Measurements from ENCODE around the gene DSN1.

The DSN1 gene

DNA sequence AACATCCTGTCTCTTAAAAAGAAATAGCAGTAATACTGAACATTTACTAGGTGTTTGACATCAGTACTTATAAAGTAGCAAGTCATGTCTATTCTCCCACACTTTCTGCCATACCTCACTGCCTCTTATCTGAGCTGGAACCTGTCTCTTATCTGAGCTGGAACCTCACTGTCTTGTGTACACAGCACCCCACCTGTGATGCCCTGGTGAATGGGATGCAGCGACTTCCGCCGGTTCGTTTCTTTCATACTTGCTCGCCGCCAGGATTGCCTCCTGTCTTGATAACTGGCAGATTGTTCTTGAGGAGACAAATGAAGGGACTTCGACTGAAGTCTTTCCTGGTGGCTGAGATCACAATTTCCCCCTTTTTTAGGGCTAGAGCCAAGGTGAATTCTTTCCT is 2.9 kb downstream of the DSN1 start:
- in situ Hi-C loops (cut with HindIII; ENCODE audit: low sequenced_read_pairs): no loop called here
- no peak for DNase-seq (ENCODE audit: low read depth, low spot score)
- no peak overlapping the region for H3K4me3 ChIP-seq (ENCODE audit: low read depth, low read length)
- TF ChIP-seq, protein P1, sequence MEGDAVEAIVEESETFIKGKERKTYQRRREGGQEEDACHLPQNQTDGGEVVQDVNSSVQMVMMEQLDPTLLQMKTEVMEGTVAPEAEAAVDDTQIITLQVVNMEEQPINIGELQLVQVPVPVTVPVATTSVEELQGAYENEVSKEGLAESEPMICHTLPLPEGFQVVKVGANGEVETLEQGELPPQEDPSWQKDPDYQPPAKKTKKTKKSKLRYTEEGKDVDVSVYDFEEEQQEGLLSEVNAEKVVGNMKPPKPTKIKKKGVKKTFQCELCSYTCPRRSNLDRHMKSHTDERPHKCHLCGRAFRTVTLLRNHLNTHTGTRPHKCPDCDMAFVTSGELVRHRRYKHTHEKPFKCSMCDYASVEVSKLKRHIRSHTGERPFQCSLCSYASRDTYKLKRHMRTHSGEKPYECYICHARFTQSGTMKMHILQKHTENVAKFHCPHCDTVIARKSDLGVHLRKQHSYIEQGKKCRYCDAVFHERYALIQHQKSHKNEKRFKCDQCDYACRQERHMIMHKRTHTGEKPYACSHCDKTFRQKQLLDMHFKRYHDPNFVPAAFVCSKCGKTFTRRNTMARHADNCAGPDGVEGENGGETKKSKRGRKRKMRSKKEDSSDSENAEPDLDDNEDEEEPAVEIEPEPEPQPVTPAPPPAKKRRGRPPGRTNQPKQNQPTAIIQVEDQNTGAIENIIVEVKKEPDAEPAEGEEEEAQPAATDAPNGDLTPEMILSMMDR (IDR thresholded peaks at IDR 0.05; ENCODE audit: low read depth, low read length): no peak

DNA sequence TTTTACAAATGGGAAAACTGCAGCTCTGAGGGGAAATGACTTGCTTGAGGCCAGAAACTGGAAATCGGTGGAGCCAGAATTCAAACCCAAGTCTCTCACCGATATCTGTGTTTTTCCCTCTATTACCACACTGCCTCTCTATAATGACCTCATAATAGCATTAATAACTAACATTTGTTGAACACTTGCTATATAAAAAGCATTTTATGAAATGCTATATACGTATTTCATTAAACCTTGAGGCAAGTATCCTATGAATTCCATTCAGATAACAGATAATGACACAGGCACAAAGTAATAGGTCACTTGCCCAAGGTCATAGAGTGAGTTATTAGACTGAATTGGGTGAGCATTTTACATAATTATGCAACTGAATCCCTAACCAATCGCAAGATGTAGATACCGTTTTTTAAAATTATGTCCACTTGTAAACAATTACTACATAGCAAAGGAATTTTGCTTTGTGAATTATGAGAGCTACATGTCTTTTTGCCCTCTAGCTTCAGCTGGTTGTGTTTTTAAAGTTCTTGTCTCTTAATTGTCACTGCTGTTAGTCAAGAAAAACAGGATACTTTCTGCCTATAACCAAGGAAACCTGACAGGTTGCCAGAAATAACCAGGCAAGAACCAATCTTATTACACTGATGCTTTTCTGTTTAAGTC is 4.7 kb downstream of the DSN1 start:
- H3K4me3 ChIP-seq (ENCODE audit: low read depth, low read length): no peak overlapping the region
- in situ Hi-C loops (cut with HindIII; ENCODE audit: low sequenced_read_pairs): no loop called here
- DNase-seq (ENCODE audit: low read depth, low spot score): peak; percentile 19
- TF ChIP-seq, protein P1 (IDR thresholded peaks at IDR 0.05; ENCODE audit: low read depth, low read length): no peak

DNA sequence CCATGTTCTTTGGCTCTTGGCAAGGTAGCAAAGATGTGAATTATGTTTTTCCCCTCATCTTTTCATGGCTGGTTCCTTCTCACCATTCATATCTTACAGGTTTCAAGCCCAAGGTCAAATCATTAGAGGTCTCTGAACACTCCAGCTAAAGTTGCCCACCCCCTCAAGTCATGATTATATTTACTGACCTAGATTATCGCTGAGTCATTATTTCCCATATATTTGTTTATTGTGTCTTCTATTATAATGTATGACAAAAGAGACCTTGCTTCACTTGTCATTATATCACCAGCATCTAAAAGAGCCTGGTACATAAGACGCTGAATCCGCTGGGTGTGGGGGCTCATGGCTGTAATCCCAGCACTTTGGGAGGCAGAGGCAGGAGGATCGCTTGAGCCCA is 12.4 kb downstream of the DSN1 start:
- TF ChIP-seq, protein P1 (IDR thresholded peaks at IDR 0.05; ENCODE audit: low read depth, low read length): no peak
- H3K4me3 ChIP-seq (ENCODE audit: low read depth, low read length): no peak overlapping the region
- no peak for DNase-seq (ENCODE audit: low read depth, low spot score)
- in situ Hi-C loops (cut with HindIII; ENCODE audit: low sequenced_read_pairs): no loop called here

DNA sequence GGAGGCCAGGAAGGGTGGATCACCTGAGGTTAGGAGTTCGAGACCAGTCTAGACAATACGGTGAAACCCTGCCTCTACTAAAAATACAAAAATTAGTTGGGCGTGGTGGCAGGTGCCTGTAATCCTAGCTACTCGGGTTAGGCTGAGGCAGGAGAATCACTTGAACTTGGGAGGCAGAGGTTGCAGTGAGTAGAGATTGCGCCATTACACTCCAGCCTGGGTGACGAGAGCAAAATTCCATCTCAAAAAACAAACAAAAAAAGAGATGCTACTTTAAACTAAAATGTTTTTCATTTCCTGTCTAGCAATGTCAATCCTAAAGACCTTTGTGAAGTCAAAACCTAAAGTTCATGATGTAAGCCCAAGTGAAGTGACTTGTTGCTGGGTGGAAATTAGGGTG is 12.9 kb downstream of the DSN1 start:
- no peak for DNase-seq (ENCODE audit: low read depth, low spot score)
- in situ Hi-C loops (cut with HindIII; ENCODE audit: low sequenced_read_pairs): no loop called here
- H3K4me3 ChIP-seq (ENCODE audit: low read depth, low read length): no peak overlapping the region
- TF ChIP-seq, protein P1 (IDR thresholded peaks at IDR 0.05; ENCODE audit: low read depth, low read length): no peak

DNA sequence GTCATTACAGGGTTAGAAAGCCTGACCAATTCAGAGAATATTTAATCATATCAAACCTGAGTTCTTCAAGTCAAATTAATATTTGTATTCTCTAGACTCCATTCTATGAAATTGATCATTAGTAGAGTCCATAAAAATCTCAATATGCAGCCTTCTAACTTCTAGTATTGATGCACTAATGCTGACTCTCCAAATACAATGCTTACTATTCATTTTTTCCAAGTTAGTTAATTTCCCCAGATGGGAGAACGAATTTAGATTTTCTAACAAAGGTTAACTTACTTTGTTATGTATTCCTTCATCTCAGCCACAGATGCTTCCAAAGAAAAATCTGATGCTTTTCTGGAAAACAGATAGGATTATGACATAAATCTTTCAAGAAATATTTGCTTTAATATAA is 15.3 kb downstream of the DSN1 start:
- in situ Hi-C loops (cut with HindIII; ENCODE audit: low sequenced_read_pairs): no loop called here
- DNase-seq (ENCODE audit: low read depth, low spot score): no peak
- no peak overlapping the region for H3K4me3 ChIP-seq (ENCODE audit: low read depth, low read length)
- TF ChIP-seq, protein P1 (IDR thresholded peaks at IDR 0.05; ENCODE audit: low read depth, low read length): no peak

DNA sequence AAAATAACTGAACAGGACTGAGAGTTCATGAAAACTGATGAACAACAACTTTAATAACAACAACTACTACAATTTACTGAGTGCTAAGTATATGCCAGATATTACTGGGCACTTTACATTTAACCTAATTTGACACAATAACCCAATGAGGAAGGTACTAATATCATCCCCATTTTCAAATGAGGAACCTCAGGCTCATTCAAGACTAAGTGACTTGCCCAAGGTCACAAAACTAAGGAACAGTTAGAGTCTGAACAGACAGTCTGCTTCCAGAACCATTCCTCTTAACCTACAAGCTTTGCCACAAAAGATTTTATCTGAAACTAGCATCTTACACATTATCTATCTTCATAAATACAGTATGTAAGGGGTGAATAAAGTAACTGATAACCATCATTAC is 17.1 kb downstream of the DSN1 start:
- TF ChIP-seq, protein P1 (IDR thresholded peaks at IDR 0.05; ENCODE audit: low read depth, low read length): no peak
- no peak for DNase-seq (ENCODE audit: low read depth, low spot score)
- in situ Hi-C loops (cut with HindIII; ENCODE audit: low sequenced_read_pairs): no loop called here
- no peak overlapping the region for H3K4me3 ChIP-seq (ENCODE audit: low read depth, low read length)
